GM21737 (cell line): ENCODE data around the gene KRTAP10-8.
"Not testable (repeated sequence)": the region's sequence is repeated elsewhere in the genome, so short reads cannot be mapped to it uniquely, and the experiment has no call there.

Source experiments
- ATAC-seq: cut with Tn5 transposase; IDR thresholded peaks from one replicate; pipeline ENCODE4 v1.9.1; 2021; ENCODE audit warnings: mild to moderate bottlenecking, moderate library complexity; ENCODE audit not compliant: unreplicated experiment

Gene KRTAP10-8

GRCh38 chr21:44616591-44616926, 4.7 kb downstream of the KRTAP10-8 start:
- no peak for ATAC-seq

GRCh38 chr21:44617071-44617501, 5.2 kb downstream of the KRTAP10-8 start:
- no peak for ATAC-seq

- no peak for ATAC-seq
Observed at GRCh38 chr21:44618504-44618903, 6.6 kb downstream of the KRTAP10-8 start.

GRCh38 chr21:44618909-44619308, 7.0 kb downstream of the KRTAP10-8 start:
- no peak for ATAC-seq

GRCh38 chr21:44619886-44620285, 8.0 kb downstream of the KRTAP10-8 start:
- no peak for ATAC-seq

GRCh38 chr21:44623575-44623974, 11.7 kb downstream of the KRTAP10-8 start:
- no peak for ATAC-seq

- ATAC-seq = no peak
Observed at GRCh38 chr21:44625756-44626155, 13.9 kb downstream of the KRTAP10-8 start.

GRCh38 chr21:44626262-44626661, 14.4 kb downstream of the KRTAP10-8 start:
- ATAC-seq = no peak

- no peak for ATAC-seq
Observed at GRCh38 chr21:44626673-44627143, 14.8 kb downstream of the KRTAP10-8 start, which contains the start of gene KRTAP10-9. KRTAP10-9 (plus strand) TSS chr21:44627093; CDS start chr21:44627172, 79 bp downstream.

- not testable (repeated sequence) for ATAC-seq
Observed at GRCh38 chr21:44627181-44627822, 15.4 kb downstream of the KRTAP10-8 start.

GRCh38 chr21:44627831-44628233, 16.0 kb downstream of the KRTAP10-8 start:
- not testable (repeated sequence) for ATAC-seq

- ATAC-seq = no peak
Observed at GRCh38 chr21:44628707-44629391, 17.0 kb downstream of the KRTAP10-8 start.

- ATAC-seq = no peak
Observed at GRCh38 chr21:44630440-44630839, 18.6 kb downstream of the KRTAP10-8 start.

- no peak for ATAC-seq
Observed at GRCh38 chr21:44632067-44632466, 20.2 kb downstream of the KRTAP10-8 start.

GRCh38 chr21:44636209-44637017, 24.5 kb downstream of the KRTAP10-8 start:
- no peak for ATAC-seq

GRCh38 chr21:44637018-44637850, 25.4 kb downstream of the KRTAP10-8 start, which contains the start of gene KRTAP10-10:
KRTAP10-10 (plus strand) TSS chr21:44637356; CDS start chr21:44637418, 62 bp downstream.
- no peak for ATAC-seq

GRCh38 chr21:44637851-44638348, 26.0 kb downstream of the KRTAP10-8 start:
- not testable (repeated sequence) for ATAC-seq

- not testable (repeated sequence) for ATAC-seq
Observed at GRCh38 chr21:44638506-44639330, 26.8 kb downstream of the KRTAP10-8 start.

- no peak for ATAC-seq
Observed at GRCh38 chr21:44639331-44639655, 27.4 kb downstream of the KRTAP10-8 start.

GRCh38 chr21:44640761-44641160, 28.9 kb downstream of the KRTAP10-8 start:
- ATAC-seq = no peak
